Uterus (tissue), 2 donors: ENCODE data around the gene FAM222B.

Source experiments
- CTCF ChIP-seq, 4 experiments: fragments of 200-600 bp in 2 of 4; fragments of 450-650 bp in 2 of 4; sonication (generic) in 2 of 4; IDR thresholded peaks; one replicate each; pipeline ENCODE4 v1.5.1; 2016 to 2019; ENCODE audit warnings: antibody characterized with exemption in 4 of 4, mild to moderate bottlenecking in 2 of 4, moderate library complexity in 1 of 4
- POLR2A ChIP-seq, 2 donors: fragments of 450-650 bp; IDR thresholded peaks; one replicate each; pipeline ENCODE4 v1.6.1; 2016; ENCODE audit warnings: antibody characterized with exemption in 2 of 2, mild to moderate bottlenecking in 1 of 2, moderate library complexity in 1 of 2

- TF ChIP-seq CTCF (IDR thresholded peaks at IDR 0.05) (no peak), POLR2A (IDR thresholded peaks at IDR 0.05) (no peak)
These were observed 107.8 kb downstream of the FAM222B start for GRCh38 chr17:28734712-28735241.
